NCI-H1436 (cell line): ENCODE measurements around the gene THAP7.
"Not testable (repeated sequence)": the region's sequence is repeated elsewhere in the genome, so short reads cannot be mapped to it uniquely, and the experiment has no call there.

ENCODE experiments used
- DNase-seq: peaks from one replicate; lab custom pipeline; 2025; lab: John Stamatoyannopoulos, UW

Gene THAP7

DNA sequence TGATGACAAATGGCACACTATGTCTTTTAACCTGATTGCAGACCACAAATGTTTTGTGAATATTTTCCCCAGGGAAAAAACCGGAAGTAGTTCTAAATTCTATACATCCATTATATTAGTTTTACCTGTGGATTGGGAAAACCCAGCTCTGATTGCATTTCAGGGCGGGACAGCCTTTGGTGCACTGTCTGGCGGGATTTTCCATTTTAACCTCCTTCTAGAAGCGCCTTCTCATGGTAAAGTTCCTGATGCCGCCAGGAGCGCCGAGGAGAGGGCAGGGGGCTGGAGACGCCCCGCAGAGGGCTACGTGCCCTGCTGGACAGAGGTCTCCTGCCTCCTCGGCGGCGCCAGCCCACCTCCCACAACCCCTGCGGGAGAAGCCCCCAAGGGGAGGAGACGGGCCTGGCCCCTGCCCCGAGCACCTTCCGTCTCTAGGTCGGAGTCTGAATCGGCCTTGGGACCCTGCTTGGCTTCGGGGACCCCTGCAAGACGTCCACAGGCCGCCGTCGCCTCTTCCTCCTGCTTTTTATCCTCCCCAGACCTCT is 11.8 kb upstream of the THAP7 start:
- peak; percentile 6 for DNase-seq

DNA sequence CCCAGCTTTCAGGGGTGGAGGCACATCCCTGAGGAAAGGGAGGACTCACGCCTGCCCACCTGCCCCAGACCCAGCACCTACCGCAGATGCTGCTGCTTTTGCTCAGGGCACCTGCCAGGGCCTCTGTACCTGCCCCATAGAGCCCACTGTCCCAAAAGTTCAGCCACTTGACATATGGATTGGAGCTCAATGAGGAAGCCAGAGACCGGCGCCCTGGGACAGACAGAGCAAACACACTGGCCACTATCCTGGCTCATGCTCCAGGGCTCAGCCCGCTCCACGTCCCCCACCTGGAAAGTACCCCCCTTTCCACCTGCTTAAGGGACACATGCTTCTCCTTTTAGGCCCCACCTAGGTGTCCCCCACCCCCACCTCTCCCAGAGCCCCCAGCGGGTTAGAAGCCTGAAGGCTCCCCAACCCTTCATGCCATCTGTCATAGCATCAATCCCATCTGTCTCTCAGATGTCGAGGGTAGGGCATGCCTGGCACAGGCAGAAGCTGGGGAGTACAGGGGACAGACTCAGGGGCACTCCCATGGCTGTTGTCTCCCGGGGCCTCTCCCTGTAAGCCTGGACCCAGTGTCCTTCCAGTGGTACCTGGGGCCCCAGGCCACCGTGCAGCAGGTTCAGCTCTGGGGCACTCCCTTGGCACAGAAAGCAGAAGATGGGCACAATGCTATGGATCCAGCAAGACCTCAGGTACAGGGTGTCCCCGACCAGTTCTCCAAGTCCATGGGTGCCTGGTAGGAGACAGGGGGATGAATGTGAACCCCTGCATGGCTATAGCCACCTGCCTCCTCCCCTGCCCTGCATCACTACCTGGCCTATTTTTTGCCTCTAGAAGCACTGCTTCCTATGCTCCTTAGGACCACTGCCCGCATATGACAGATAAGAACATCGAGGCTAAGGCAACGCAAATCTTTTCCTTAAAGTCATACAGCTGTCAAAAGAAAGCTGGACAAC is 10.8 kb upstream of the THAP7 start:
- no peak for DNase-seq

DNA sequence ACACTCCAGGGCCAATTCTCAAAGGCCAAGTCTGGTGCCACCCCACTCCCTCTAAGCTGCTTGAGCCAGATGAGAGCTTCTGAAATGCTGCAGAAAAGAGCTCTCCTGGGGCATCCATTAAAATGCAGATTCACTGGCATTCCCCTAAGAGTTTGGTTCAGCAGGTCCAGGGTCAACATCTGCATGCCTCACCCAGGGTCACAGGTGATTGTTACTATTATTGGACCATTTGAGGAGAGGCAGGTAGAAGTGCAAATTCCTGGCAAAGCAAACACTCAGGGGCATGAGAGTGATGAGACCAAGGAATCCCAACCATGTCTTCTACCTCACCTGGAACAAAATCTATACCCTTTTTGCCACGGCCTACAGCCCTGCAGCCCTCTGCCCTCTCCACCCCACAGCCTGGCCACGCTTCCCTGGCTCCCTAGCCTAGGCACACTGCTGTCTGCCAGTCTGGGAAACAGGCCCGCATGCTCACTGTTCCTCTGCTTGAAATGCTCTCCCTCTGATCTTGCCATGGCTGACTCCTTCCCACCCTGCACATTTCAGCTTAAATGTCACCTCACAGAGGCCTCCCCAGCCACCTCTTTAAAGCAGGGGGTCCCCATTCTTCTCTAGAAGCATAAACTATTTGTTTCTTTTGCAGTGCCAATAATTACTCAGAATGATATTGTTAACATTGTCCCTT is 8.7 kb upstream of the THAP7 start:
- no peak for DNase-seq

DNA sequence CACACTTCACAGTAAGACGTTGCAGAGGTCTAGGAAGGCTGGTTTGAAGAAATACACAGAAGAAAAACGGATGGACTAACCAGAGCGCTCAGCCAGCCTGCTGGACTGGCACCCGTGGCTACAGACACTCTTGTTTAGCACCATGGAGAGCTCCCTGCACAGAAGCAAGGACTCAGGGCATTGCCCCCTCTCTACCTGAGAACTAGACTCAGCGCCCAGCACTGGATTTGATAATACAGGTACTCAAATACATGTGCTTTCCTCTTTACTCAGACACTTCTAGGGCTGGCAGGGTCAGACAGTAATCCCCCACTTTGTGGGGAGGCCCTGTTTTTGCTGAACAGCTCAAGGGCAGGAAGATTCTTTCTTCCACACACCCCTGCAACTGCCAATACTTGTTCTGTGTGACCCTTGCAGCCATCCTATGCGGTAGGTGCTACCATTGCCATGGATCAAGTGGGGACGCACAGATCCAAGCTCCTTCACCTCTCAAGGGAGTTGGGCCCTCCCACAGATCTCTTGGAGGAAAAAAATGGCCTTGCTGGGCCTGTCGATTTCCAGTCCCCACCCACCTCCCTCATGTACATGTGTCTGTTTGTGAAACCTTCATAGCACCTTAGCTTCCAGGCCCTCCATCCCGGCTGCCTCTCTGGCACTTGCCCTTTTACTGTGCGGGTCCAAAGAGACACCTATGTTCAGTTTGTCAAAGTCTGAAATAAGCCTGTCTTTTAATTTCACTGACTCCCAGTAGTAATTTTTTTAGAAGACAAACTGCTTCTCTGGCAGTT is 7.9 kb upstream of the THAP7 start:
- DNase-seq = no peak

DNA sequence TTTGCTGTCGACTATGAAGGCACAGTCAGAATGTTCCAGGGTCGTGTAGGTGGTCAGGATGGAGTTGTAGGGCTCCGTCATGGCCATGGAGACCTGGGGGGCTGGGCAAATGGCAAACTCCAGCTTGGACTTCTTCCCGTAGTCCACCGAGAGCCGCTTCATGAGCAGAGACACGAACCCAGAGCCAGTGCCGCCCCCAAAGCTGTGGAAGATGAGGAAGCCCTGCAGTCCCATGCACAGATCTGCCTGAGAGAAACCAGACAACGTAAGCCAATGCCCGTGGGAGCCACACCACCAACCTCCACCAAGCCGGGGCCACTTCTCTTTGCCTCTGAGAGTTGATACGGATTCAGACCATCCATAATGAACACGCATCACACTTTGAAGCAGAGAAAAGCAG is 7.3 kb upstream of the THAP7 start:
- DNase-seq = not testable (repeated sequence)

DNA sequence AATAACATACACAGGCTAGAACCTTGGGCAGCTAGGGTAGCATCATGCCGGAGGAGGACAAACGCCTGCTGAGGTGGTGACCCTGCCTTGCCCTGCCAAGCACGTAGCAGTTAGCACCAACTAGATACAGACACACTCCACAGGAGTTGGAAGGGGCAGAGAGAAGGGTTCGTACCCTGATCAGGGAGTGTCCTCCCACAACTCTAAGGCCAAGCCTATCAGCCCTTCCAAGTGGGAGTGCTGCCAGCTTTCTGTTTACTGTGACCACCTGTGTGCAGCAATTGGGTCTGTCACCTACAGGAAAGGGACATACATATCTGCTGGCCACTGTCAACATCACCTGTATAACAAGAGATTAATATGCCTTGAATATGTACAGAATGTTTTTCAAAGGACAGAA is 1.9 kb upstream of the THAP7 start:
- DNase-seq = no peak

DNA sequence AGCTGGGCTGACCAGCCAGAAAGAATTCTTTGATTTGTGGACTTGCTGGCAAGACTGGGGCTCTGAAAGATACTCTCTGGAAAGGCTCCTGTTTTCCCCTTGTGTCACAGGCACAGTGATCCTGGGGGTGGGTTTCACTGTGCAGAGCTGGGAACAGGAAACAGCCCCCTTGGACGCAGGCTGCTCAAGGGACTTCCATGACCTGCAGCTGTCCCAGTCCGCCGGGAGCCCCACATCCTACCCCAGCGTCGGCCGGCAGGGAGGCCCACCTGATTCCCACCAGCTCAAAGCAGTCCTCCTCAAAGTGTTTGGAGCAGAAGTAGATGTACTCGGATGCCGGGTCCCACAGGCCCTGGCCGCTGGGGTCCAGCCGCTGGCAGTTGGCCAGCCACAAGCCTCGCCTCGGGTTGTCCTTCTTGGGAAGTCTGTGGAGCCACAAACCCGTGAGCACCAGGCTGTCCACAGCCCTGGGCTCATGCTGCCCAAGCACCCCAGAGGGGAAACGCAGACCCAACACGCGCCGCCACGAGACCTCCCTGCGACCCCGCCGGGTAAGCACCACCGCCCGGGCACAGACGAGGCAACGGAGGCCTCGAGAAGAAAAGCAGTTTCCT is 824 bp downstream of the THAP7 start:
- DNase-seq = no peak

DNA sequence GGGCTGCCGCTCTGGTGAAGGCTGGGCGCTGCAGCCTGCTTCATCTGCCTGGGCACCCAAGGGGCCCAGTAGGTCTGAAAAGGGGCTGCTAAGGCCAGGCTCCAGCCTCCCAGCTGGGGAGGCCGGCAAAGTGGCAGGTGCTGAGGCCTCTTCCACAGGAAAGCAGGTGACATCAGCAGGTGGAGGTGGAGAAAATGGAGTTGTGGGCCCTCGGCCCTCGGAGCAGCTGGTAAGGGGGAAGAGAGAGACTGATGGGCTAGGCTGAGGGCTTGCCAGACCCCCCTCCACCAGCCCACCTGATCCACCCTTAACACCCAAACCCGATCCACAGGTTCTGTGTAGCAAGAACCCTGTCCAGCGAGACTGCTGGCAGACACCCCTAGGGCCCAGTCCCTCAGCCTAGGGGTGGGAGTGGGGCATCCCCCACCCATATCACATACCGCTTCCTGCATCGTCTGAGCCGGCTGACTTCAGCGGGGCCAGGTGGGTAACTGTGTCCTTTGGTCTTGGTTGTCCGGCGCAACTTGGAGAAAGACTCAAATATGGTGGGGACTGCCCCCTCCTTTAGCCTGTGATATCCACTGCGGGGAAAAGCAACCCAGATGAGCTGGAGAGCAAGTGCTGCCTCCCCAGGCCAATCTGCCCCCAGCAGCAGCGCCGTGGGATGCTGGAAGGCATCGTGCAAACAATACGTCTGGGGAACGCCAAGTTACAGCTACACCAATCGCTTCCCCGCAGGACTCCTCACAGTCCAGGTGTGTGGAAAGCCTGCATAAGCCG is 1.5 kb downstream of the THAP7 start:
- no peak for DNase-seq

DNA sequence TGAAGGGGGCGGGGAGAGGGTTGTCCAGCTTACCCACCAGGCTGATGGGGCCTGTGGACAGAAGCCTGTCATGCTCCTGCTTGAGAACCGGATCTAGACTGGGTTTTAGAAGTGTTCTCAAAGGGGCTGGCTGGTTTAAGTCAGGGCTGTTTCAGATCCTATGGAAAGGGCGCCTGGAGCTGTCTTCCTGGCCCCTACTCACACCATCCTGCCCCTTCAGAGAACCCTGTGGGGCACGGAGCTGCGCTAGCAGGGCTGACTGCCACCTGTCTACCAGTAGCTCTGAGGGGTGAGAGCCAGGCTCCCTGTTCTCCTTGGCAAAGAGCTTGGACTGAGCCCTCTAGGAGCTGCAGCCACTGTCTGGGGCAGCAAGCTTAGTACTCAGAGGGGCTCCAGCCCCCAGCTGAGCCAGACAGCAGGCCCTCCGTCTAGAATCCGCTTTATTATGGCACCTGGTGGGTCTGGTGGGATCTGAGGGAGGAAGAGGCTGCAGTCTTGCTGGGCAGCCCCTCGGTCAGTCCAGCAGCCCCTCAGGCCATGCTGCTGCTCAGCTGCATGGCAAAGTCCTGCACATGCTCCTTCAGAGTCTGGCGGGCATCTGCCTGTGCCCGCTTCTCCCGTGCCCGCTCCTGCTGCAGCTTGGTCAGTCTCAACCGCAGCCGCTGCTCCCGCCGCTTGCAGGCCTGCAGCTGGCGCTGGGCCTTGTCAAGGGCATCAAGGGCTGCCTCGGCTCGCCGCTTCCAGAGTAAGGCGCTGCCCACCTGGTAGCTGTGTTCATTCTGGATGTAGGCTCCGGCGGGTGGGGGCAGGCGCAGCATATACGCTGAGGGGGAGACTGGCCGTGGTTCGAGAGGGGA is 2.3 kb downstream of the THAP7 start:
- no peak for DNase-seq

DNA sequence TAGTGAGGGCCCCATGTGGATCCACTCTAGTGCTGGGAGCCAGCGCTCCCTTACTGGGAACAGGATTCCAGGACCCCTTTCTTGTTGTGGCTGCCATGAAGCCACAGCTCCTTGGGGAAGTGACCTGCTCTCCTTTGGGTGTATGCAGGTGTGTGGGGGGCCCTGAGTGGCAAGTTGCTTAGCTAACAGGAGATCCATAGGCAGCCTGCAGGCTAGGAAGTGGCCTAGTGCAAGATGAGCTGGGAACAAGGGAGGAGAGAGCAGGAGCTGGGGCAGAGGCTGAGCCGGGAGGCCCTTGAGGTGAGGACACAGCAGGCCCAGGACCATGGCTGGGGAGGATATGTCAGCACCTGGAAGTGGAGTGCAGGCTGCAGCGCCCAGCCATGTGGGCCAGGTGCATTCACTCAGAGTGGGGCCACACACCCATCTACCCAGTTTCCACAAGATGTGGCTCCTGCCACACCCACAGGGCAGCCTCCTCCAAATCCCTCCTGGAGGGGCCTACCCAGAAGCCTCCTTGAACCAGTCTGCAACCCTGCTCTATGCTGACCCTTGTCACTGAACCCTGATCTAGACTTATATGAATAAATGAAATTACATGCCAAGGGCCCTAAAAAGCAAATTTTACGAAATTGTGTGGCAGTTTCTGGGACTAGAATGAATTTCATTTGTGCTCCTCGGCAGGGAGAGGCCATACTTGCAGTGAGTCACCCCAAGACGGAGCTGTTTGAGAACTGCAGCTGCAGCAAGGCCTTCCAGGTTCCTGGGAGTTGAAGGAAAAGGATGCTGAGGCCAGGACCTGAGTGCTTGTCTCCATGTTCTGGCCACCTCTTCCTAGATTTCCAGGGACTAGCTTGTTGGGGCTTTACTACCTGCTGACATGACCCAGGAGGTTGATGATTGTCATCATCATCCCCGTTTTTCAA is 3.2 kb downstream of the THAP7 start:
- DNase-seq = no peak

DNA sequence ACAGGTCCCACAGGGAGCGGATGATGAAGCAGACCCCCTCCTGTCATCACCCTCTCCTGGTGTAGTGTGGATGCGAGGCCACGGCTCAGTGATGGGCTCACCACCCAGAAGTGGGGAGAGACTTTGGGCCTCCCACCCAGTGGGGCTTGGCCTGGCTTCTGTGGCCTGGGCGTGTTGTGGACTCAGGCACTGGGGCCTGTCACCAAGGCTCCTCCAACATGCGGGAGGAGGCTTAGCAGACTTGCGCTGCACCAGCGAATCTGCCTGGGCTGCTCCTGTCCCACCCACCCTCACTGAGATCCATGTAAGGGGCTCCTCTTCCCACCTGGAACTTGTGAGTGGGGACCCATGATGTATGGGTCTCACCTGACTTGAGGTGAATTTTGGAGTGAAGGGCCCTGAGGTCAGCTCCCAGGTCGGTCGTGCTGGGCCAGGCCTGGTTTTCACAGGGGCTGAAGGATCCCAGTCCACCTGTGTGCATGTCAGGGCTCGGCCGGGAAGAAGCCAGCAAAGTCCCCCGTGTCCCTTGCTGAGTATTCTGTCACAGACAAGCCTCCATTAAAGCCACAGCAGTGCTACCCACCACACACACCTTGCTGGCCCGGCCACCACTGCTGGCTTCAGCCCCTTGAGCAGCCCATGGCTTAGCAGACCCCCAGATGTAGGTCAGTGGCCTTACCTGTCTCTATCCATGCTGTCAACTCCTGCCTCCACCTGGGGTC is 4.2 kb downstream of the THAP7 start:
- no peak for DNase-seq

DNA sequence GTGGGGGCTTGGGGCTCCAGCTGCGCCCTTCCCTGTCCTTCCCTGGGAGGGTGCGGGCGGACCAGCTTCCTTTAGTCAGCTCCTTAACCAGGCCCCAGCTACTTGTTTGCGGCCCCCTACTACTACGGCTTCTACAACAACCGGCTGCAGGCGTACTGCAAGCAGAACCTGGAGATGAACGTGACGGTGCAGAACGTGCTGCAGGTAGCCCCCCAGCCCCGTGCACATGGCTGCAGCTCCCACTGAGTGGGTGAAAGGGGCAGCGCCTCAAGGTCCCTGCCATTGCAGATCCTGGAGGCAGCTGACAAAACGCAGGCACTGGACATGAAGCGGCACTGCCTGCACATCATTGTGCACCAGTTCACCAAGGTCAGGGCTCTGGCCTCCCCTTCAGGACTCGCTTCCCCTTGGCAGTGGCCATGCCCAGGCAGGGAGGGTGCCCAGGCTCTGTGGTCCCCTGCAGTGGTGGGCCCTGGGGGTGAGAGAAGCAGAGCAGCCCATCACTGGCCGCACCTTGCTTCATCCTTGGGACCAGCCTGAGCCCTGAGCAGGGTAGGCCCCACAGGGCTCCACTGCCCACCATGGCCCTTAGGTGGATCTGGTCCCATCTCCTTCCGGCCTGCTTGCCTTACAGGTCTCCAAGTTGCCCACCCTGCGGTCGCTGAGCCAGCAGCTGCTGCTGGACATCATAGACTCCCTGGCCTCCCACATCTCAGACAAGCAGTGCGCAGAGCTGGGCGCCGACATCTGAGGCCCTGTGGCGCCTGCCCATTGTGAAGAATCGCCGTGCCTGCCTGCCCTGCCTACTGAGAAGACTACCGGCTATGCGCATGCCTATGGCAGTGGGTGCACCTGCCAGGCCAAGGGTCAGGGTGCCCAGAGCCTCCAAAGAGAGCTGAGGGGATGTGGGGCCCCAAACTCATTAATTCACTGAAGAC is 5.1 kb downstream of the THAP7 start:
- DNase-seq = no peak

DNA sequence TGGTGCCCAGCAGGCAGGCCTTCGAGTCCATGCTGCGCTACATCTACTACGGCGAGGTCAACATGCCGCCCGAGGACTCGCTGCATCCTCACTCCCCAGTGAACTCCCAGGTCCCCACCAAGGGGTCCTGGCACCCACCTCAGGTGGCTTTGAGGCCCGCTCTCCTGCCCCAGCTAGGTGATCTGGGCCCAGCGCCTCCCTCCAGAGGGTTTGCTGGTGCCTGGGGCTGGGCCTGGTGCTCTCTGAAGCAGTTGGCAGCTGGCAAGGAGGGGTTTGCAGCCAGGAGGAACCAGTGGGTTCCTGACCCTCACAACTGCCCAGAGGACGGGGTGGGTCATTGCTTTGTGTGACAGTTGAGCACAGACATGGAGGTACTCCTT is 5.9 kb downstream of the THAP7 start:
- DNase-seq = no peak

DNA sequence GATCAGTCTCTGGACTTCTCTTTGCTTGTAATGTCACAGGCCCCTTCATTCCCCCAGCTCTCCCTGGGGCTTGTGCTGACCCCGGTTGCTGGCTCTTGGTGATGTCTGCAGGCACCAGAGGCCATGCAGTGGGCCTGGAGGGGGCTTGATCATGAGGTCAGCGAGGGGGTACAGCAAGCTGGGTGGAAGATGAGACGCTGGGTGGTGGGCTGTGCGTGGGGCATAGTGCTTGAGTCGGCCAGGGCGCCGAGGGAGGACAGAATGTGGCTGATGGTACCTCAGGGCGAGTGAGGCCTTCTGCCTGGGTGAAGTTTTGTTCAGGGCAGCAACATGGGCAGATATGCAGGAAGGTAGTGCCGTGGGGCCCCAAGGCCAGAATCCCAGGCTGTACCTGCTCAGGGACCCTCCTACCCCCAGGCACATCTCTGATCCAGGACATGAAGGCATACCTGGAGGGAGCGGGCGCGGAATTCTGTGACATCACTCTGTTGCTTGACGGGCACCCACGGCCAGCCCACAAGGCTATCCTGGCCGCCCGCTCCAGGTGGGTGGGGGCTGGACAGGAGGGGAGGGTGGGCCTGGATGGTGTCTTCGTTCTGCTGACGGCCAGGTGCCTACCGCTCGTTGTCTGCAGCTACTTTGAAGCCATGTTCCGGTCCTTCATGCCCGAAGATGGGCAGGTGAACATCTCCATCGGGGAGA is 6.4 kb downstream of the THAP7 start:
- no peak for DNase-seq

DNA sequence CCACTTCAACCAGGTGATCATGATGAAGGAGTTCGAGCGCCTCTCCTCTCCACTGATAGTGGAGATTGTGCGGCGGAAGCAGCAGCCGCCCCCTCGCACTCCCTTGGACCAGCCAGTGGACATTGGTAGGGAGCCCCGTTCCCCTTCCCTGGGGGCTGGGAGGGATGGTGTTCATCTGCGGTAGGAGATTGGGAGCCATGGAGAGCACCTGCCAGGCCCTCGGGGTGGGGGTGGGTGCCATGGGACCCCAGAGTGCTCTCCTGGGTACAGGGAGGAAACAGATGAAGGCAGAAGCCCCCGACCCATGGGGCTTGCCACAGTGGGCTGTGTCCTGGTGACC is 7.0 kb downstream of the THAP7 start:
- DNase-seq = no peak

DNA sequence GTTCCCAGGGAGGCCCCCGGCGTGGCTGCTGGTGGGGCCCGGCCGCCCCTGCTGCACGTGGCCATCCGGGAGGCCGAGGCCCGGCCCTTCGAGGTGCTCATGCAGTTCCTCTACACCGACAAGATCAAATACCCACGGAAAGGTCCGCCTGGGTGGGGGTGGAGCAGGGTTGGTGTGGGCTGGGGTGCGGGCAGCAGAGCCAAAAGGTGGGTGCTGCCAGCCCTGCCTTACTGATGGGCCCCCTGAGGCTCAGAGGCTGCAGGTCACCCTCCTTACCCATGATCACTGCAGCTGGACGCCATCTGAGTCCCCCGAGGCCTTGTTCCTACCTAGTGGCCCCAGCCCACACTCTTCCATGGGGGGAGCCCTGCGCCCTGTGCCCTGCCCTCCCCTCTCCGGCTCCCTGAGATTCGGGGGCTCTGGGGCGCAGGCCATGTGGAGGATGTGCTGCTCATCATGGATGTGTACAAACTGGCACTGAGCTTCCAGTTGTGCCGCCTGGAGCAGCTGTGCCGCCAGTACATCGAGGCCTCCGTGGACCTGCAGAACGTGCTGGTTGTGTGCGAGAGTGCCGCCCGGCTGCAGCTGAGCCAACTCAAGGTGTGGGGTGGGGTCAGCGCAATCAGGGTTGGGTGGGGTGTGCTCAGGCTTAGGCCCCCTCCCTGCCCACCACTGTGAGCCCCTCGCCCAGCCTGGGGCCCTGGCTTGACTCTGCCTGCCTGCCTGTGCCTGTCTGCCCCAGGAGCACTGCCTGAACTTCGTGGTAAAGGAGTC is 7.6 kb downstream of the THAP7 start:
- no peak for DNase-seq
